ENCODE data around the gene TCAIM. TPM values are rescaled to one million over a fixed set of nuclear protein-coding genes. Genes with fewer than 3 reads are reported as not detected.

The TCAIM gene
- total and polyA plus RNA-seq, 2 of the 4 experiments (the other 2 are of a cell fraction), result 11.0 to 21.5 TPM

GRCh38 chr3:44429459-44429858 lies 90.9 kb downstream of the TCAIM start:
- intact Hi-C loops (cut with micrococcal nuclease), result no loop called here
- H3K4me2 ChIP-seq (ENCODE audit: low read depth, low read length), result no peak overlapping the region
- no peak for TF ChIP-seq CHD1 (IDR thresholded peaks at IDR 0.05; ENCODE audit: low read depth, low read length)
- ChIA-PET POLR2A (ENCODE audit: unreplicated experiment) (no interaction called here), CTCF (interaction anchor here (0.7 kb wide), 1 partner anchor 13 kb away, joined by 3 read pairs; no protein-coding TSS in a partner anchor)
- H3K9ac ChIP-seq (ENCODE audit: low read depth, low read length), result no peak overlapping the region
- H4K91ac ChIP-seq (ENCODE audit: insufficient read depth, low read depth, low read length), result no peak overlapping the region
- no peaks in the 10 kb centered on the region for H3K79me1 ChIP-seq (ENCODE audit: low read depth in 1 of 2, low read length in 2 of 2)
- WGBS, 2 experiments (ENCODE audit: extremely low coverage in 2 of 2, insufficient read length in 1 of 2), result no CpG with 5 or more reads among the region's 6 CpGs
- no peak overlapping the region for H2AFZ ChIP-seq (replicated peaks; ENCODE audit: low read length, poor library complexity)
- no peak overlapping the region for H3K27ac ChIP-seq (ENCODE audit: insufficient read depth, low read length)
- ATAC-seq (ENCODE audit: low read depth) (no peak), DNase-seq (no peak)
- no peak overlapping the region for H3K4me3 ChIP-seq (ENCODE audit: insufficient read depth, low read depth, low read length)
- no peak overlapping the region for H3K14ac ChIP-seq (replicated peaks; ENCODE audit: low read depth, low read length)
- no peak overlapping the region for H3K4ac ChIP-seq (ENCODE audit: low read depth, low read length)
- no peak overlapping the region for H2BK20ac ChIP-seq (ENCODE audit: low read depth, low read length)
- H3K9me3 ChIP-seq (ENCODE audit: control insufficient read depth, insufficient read depth, low read length), result no peaks in the 10 kb centered on the region
- no peaks in the 10 kb centered on the region for H3K9me1 ChIP-seq (ENCODE audit: insufficient read depth, low read length)
- dilution Hi-C loops (cut with HindIII; ENCODE audit: low sequenced_read_pairs, unreplicated experiment), result no loop called here
- H3K56ac ChIP-seq (ENCODE audit: extremely low read depth, insufficient read depth, low read length), result no peak overlapping the region
- H2AK9ac ChIP-seq (replicated peaks; ENCODE audit: low read depth, low read length, poor library complexity), result no peak overlapping the region
- H3K27me3 ChIP-seq (ENCODE audit: control insufficient read depth, insufficient read depth, low read length), result peaks cover 4% of the 10 kb centered on the region; the same call in 1 of the 2 replicates
- no peaks in the 10 kb centered on the region for H4K20me1 ChIP-seq (ENCODE audit: insufficient read depth, low read length)
- no peaks in the 10 kb centered on the region for H3K4me1 ChIP-seq (ENCODE audit: control insufficient read depth, insufficient read depth, low read length)
- no peak overlapping the region for H2BK15ac ChIP-seq (ENCODE audit: low read depth, low read length)
- H4K5ac ChIP-seq (ENCODE audit: low read depth, low read length), result no peak overlapping the region
- H4K8ac ChIP-seq (ENCODE audit: low read depth in 2 of 2, low read length in 2 of 2), result no peak overlapping the region
- H2BK120ac ChIP-seq (ENCODE audit: low read depth, low read length), result no peak overlapping the region
- H3K18ac ChIP-seq (ENCODE audit: low read depth, low read length), result no peak overlapping the region
- no TSS peak for BruUV-seq (replicated peaks)
- no peaks in the 10 kb centered on the region for H3K36me3 ChIP-seq (ENCODE audit: control insufficient read depth, insufficient read depth, low read length)
- H2BK5ac ChIP-seq (ENCODE audit: low read depth, low read length, poor library complexity, severe bottlenecking), result no peak overlapping the region
- in situ Hi-C loops (cut with MboI; ENCODE audit: low sequenced_read_pairs), result no loop called here
- H2AK5ac ChIP-seq (ENCODE audit: low read depth, low read length), result no peak overlapping the region
- H3K23ac ChIP-seq (ENCODE audit: low read depth, low read length), result no peak overlapping the region
